Measurements from ENCODE around the gene SMTN.
A peak's percentile ranks its signal among the peaks of the same experiment; 100 is the strongest.
"Not testable (repeated sequence)": the region's sequence is repeated elsewhere in the genome, so short reads cannot be mapped to it uniquely, and the experiment has no call there.

Gene SMTN

GRCh38 chr22:31073545-31074145 is 7.5 kb upstream of the SMTN start:
- not testable (repeated sequence) for DNase-seq

- no peak for DNase-seq
Observed at GRCh38 chr22:31075961-31076360, 5.2 kb upstream of the SMTN start.

- DNase-seq = no peak
Observed at GRCh38 chr22:31077681-31078080, 3.4 kb upstream of the SMTN start.

GRCh38 chr22:31078389-31078788 is 2.7 kb upstream of the SMTN start:
- not testable (repeated sequence) for DNase-seq

- no peak for DNase-seq
Observed at GRCh38 chr22:31079095-31079642, 1.9 kb upstream of the SMTN start.

- DNase-seq = no peak
Observed at GRCh38 chr22:31080164-31080847, 812 bp upstream of the SMTN start.

- no peak for DNase-seq
Observed at GRCh38 chr22:31081963-31082605, 966 bp downstream of the SMTN start.

- DNase-seq = peak; percentile 45
Observed at GRCh38 chr22:31082606-31083376, 1.7 kb downstream of the SMTN start.

GRCh38 chr22:31083377-31083768 is 2.3 kb downstream of the SMTN start:
- DNase-seq = no peak

- DNase-seq = no peak
Observed at GRCh38 chr22:31083923-31084810, 3.0 kb downstream of the SMTN start.

GRCh38 chr22:31084811-31085492 is 3.8 kb downstream of the SMTN start:
- peak; percentile 81 for DNase-seq

GRCh38 chr22:31085493-31085824 is 4.3 kb downstream of the SMTN start:
- DNase-seq = no peak

GRCh38 chr22:31085928-31086327 is 4.8 kb downstream of the SMTN start:
- no peak for DNase-seq

- DNase-seq = no peak
Observed at GRCh38 chr22:31086703-31087330, 5.7 kb downstream of the SMTN start.

GRCh38 chr22:31087744-31088215 is 6.7 kb downstream of the SMTN start:
- DNase-seq = no peak

GRCh38 chr22:31088233-31088986 is 7.3 kb downstream of the SMTN start:
- no peak for DNase-seq

GRCh38 chr22:31089160-31090100 is 8.3 kb downstream of the SMTN start:
- DNase-seq = peak; percentile 27

- no peak for DNase-seq
Observed at GRCh38 chr22:31090217-31091085, 9.3 kb downstream of the SMTN start.
